HG03342 (cell line): ENCODE measurements around the gene CDKN1C.

Source experiments
- ATAC-seq: cut with Tn5 transposase; IDR thresholded peaks from one replicate; pipeline ENCODE4 v1.9.1; 2021; ENCODE audit warnings: mild to moderate bottlenecking, moderate library complexity; ENCODE audit not compliant: unreplicated experiment

The CDKN1C gene

GRCh38 chr11:2849994-2850770 lies 35.4 kb downstream of the CDKN1C start:
- ATAC-seq = no peak

GRCh38 chr11:2848497-2848896 lies 37.1 kb downstream of the CDKN1C start:
- no peak for ATAC-seq

- no peak for ATAC-seq
These were observed 38.0 kb downstream of the CDKN1C start for GRCh38 chr11:2847561-2847960.

- ATAC-seq = no peak
These were observed 39.1 kb downstream of the CDKN1C start for GRCh38 chr11:2846470-2846869.

- no peak for ATAC-seq
These were observed 39.5 kb downstream of the CDKN1C start for GRCh38 chr11:2846056-2846455.

GRCh38 chr11:2844996-2845395 lies 40.6 kb downstream of the CDKN1C start:
- ATAC-seq = no peak

- ATAC-seq = no peak
These were observed 41.3 kb downstream of the CDKN1C start for GRCh38 chr11:2844116-2844842.

GRCh38 chr11:2843551-2843950 lies 42.0 kb downstream of the CDKN1C start:
- no peak for ATAC-seq

- no peak for ATAC-seq
These were observed 42.7 kb downstream of the CDKN1C start for GRCh38 chr11:2842876-2843275.

GRCh38 chr11:2841411-2842190 lies 44.0 kb downstream of the CDKN1C start:
- ATAC-seq = no peak

GRCh38 chr11:2839395-2839943 lies 46.1 kb downstream of the CDKN1C start:
- ATAC-seq = no peak

GRCh38 chr11:2838676-2839294 lies 46.8 kb downstream of the CDKN1C start:
- no peak for ATAC-seq

- no peak for ATAC-seq
These were observed 47.5 kb downstream of the CDKN1C start for GRCh38 chr11:2838091-2838490.

GRCh38 chr11:2837651-2838050 lies 47.9 kb downstream of the CDKN1C start:
- no peak for ATAC-seq

- ATAC-seq = no peak
These were observed 48.4 kb downstream of the CDKN1C start for GRCh38 chr11:2837096-2837601.

GRCh38 chr11:2836315-2837095 lies 49.1 kb downstream of the CDKN1C start:
- no peak for ATAC-seq

GRCh38 chr11:2835751-2836150 lies 49.8 kb downstream of the CDKN1C start:
- ATAC-seq = no peak

- no peak for ATAC-seq
These were observed 50.3 kb downstream of the CDKN1C start for GRCh38 chr11:2835296-2835695.

GRCh38 chr11:2834503-2835273 lies 50.9 kb downstream of the CDKN1C start:
- ATAC-seq = no peak
